ENCODE measurements around the gene TNRC6B.
"Not testable (repeated sequence)": the region's sequence is repeated elsewhere in the genome, so short reads cannot be mapped to it uniquely, and the experiment has no call there.

The TNRC6B gene

DNA sequence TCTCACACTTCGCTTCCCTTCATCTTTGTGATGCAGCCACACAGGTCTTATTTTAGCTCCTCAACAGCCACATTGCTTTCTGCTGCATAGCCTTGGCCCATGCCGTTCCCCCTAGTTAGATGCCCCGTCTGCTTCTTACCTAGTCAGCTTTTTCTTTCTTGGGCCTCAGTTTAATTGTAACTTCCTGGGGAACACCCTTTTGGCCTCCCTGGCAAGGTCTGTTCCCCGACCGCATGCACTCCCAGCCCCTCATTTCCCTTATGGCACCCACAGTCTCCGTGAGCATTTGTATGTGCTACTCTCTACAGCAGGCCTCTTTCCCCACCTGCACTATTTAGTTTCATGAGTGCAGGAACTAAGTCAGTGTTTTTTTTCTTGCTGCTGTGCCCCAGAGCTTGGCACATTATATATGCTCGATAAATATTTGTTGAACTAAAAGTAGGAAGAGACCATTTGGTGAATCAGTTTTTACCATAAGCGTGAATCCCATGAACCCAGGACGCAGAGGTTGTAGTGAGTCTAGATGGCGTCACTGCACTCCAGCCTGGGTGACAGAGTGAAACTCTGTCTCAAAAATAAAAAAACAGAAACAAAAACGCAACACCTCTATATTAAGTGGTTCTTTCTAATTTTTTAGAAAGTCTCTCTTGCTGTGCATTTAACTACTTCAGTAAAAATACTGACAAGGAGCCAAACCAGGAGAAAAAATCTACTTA, 38.5 kb downstream of the TNRC6B start:
- DNase-seq: no peak

DNA sequence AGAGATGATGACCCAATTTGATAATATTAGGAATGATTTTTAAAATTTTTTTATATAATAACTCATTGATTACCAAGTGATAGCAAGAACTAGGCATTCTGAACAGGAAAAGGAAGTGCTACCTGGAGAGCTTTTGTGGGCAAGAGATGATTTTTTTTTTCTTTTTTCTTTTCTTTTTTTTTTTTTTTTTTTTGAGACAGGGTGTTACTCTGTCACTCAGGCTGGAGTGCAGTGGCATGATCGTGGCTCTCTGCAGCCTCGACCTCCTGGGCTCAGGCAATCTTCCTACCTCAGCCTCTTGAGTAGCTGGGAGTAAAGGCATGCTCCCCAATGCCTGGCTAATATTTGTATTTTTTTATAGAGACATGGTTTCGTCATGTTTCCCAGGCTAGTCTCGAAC, 40.4 kb downstream of the TNRC6B start:
- DNase-seq: no peak

DNA sequence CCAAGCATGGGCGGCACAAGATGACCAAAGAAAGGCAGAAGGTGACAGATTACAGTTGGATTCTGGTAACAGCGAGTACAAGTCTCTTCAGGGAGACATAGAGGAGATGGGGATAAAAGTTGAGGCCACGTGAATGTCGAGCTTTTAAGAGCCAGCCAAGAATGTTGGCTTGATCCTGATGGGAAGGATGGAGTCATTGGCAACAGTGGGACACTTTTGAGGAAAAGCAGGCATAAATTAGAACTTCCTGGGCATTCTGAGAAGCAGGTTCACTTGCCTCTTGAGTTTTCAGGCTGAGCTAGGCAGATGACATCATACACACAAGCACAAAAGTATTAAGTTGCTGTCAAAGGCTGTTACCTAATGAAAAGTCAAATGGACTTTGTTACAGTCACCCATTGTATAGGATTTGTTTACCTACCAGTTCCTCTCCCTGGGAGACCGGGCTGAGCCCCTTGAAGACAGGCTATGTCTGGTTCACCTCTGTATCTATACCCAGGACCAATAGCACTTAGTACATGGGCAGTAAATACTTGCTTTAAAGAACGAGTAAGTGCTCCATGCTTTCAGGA, 41.1 kb downstream of the TNRC6B start:
- DNase-seq: no peak

DNA sequence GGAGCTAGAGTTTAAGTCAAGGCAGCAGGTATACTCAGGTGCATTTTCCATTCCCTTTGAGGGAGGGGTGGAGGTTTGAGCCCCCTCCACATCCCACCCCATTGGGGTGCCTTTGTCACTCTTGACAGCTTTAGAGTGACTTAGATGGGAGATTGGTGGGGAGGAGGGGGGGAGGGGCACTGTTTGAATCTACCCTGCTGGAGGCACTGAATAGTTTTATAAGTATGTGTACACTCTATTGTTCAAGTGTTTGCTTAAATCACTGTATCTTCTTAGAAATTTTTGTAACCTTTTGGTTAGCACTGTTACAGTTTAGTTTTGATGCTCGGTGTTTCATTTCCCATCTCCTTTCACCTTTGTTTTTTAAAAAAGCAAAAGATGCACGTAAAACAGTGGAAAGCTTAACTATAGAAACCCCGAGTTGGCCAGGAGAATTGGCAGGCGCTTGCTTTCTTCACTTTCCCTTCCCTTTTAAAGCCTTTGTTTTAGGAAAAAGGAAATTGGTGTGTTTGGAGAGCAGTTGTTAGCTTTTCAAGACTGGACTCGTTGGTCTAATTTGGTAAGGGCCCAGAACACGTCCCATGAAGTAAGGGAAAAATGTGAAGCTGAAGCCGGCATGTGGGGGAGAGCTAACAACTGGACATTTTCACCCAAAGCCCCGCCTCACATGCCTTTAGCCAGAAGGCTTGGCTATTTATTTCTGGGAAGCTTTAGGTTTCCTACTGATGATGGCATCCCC, 42.8 kb downstream of the TNRC6B start:
- DNase-seq: no peak

DNA sequence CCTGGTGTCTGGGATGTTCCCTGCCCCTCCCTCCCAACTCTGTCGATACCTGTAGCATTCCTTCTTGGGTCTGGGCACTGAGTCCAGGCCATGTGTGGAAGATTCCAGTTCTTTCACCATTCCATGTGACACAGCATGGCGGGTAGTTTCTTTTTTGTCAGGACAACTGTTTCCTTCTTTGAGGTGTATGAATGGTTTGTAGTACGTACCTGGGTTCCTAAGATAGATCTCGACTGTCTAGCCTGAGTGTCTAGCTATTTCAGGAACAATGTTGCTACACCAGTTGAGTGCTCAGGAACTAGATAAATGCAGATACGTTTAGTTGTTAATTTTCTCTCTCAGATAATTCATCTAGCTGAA, 43.3 kb downstream of the TNRC6B start:
- no peak for DNase-seq

DNA sequence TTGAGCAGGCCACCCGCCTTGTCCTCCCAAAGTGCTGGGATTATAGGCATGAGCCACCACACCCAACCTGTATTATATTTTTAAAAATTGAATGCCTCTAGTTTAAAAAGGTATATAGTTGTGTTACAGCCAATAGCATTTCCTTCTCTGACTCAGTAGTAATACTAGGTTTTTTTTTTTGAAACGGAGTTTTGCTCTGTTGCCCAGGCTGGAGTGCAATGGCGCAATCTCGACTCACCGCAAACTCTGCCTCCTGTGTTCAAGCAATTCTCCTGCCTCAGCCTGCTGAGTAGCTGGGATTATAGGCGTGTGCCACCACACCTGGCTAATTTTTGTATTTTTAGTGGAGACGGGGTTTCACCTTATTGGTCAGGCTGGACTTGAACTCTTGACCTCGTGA, 45.3 kb downstream of the TNRC6B start:
- DNase-seq: not testable (repeated sequence)

DNA sequence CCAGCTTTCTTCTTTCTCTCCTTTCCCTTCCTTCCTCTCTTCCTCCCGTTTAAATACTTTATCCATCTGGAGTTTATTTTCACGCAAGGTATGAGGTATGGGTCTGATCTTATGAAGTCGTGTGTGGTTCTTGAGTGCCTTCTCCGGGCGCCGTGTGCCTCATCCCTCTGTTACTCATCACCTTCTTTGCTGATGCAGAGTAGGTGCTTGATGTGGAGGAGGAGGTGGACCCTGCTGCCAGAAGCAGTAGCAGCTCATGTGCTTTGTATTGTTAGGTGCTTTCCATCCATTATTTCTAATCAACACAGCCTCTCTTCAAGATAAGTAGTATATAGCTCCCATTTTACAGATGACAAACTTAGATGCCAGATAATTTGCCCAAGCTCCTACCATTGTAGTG, 47.0 kb downstream of the TNRC6B start:
- no peak for DNase-seq

DNA sequence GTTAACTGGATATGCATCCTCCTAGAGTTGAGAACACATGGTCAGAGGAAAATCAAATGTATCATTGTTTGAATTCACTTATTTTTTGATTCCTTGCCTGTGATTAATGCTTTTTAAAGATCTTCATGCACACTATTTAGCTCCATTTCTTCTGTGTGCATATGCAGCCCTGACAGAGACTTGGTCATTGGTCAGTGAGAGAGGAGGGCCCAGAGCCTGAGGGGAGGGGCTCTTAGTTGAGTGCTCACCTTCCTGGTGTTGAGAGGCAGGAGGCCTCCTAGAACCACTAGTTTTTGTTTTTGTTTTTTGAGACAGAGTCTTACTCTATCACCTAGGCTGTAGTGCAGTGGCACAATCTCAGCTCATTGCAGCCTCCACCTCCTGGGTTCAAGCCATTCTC, 48.9 kb downstream of the TNRC6B start:
- DNase-seq: no peak

DNA sequence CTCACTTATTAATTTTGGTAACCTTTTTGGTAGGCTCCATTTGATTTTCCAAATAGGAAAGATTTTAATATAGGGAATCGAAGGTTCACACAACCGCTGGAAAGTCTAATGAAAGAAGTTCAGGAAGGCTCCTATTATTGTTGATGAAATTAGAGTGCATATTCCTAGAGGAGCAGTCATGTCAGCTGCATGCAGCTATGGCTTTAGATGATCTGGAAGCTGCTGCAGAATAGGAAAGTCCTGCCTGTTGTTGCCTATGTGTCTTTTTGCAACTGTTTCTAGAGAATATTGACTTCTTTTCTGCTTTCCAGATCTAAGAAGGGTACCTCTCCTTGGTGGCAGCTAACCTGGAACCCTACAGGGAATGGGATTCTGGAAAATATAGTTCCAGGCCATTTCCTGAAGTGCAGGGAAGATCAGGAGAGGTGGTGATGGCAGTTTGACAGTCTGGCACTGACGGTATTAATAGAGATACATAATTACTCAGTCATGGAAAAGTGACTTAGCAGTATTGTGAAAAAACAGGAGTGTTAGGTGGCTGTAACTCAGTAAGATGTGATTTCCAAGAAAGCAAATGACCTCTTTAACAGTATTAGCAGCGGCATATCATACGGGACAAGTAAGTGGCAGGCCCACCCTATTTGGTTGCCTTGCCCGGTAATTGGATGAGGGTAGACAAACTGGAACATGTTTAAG, 54.0 kb downstream of the TNRC6B start:
- peak; percentile 64 for DNase-seq

DNA sequence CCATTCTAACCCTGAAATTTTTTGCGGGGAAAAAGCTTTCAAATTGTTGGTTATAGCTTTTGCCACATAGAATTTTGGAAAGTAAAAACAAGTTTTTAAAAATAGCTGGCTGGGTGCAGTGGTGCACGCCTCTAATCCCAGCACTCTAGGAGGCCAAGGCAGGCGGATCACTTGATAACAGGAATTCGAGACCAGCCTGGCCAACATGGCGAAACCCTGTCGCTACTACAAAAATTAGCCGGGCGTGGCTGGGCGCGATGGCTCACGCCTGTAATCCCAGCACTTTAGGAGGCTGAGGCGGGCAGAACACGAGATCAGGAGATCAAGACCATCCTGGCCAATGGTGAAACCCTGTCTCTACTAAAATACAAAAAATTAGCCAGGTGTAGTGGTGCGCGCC, 54.9 kb downstream of the TNRC6B start:
- DNase-seq: no peak

DNA sequence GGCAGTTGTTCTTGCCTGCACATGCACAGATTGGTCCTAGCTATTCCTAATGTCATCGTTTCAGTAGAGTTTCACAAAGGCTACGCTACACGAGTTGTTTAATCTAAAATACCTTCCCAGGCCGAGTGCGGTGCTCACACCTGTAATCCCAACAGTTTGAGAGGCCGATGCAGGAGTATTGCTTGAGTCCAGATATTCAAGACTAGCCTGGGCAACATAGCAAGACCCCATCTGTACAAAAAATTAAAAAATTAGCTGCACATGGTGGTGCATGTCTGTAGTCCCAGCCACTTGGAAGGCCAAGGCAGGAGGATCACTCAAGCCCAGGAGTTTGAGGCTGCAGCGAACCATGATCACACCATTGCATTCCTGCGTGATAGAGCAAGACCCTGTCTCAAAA, 56.2 kb downstream of the TNRC6B start:
- DNase-seq: no peak

DNA sequence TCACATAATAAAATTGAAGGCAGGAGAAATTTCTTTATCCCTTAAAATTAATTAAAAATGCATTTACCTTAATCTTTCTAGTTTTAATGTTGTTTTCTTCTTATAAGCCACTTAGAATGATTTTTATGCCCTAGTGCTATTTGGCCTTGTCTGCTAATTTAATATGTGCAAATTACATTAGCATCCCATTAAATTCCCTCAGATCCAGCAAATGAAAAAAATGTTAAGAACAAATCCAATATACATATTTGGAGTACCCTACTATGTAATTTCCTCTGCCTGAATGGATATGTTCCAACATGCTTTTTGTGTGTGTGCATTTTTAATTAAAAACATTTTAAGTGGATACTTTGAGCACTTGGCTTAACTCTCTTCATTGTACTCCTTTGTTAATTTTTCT, 56.9 kb downstream of the TNRC6B start:
- DNase-seq: no peak

DNA sequence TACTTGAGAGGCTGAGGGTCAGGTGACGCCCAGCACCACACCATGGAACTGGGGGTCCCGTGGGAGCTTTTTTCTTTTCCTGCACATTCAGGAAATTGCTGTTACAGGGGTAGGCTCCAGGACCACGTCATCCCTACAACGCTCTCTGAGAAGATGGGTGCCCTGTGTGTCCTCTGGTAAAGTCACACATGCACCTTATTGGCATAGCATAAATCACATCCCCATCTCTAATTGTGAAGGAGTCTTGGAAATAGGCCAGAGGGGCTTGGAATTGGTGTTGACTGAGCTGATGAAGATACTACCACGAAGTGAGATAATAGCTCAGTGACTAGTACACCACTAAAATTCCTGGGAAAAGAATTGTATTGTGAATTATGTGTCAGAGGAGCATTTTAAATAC, 57.6 kb downstream of the TNRC6B start:
- no peak for DNase-seq

DNA sequence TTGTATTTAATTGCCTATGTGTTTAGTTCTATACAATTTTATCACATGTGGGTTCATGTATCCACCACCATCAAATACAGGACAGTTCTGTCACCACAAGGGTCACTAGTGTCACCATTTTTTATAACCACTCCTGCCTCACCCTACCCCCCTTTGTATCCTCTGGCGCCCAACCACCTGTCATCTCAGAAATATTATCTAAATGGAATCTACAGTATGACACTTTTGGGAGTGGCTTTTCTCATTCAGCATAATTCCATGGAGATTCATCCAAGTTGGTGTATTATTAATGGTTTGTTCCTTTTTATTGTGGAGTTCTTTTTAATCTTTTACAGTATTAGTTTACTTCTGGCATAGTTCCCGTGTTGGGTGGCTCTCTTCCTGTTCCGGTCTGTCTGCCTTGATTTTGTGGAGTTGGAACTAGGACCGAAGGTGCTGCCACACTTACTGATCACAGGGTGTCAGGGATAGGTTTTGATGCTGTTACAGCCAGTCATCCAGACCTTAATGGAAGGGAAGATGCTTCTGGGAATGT, 58.5 kb downstream of the TNRC6B start:
- DNase-seq: no peak

DNA sequence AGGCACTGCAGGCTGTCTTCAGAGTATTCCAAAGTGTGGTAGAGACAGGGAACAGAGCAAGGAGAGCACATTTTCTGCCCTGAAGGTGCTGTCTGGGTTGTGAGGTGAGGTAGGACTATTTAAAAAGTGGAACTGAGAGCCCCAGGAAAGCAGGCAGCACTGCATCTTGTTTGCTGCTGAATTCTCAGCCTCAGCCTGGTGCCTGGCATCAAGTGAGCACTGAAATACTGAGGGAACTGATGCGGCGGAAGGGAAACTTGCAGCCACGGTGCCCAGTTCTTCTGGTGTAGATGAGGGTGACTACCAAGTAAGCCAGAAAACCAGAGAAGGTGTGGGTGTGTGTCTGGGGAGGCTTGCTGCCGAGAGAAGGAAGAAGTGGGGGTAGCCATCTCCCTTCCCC, 59.5 kb downstream of the TNRC6B start:
- DNase-seq: no peak

DNA sequence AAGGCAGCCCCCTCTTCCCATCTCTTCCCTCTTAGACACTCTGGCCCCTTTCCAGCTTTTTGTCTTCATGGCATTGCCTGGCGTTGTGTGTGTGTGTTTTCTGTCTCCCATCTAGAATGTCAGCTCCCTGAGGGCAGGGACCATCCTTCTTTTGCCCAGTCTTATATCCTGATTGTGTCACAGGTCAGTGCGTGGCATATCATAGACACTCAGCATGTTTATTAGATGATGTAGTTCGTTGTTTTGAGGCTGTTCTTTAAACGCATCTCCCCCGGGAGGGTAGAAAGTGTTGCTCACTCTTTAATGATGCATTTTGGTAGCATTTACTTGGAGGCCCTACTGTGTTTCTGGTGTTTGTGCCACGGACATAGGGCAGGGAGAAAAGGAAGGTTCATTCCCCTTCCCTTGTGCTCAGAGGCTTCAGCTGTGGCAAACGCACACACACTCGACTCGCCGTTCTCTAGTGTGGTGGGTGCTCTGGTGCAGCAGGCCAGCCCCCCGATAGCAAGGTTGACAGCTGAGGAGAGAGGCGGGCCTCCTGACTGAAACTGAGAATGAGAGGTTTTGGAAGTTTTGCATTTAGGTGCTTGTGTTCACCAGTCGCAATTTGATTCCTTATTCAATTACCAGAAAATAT, 60.2 kb downstream of the TNRC6B start:
- no peak for DNase-seq

DNA sequence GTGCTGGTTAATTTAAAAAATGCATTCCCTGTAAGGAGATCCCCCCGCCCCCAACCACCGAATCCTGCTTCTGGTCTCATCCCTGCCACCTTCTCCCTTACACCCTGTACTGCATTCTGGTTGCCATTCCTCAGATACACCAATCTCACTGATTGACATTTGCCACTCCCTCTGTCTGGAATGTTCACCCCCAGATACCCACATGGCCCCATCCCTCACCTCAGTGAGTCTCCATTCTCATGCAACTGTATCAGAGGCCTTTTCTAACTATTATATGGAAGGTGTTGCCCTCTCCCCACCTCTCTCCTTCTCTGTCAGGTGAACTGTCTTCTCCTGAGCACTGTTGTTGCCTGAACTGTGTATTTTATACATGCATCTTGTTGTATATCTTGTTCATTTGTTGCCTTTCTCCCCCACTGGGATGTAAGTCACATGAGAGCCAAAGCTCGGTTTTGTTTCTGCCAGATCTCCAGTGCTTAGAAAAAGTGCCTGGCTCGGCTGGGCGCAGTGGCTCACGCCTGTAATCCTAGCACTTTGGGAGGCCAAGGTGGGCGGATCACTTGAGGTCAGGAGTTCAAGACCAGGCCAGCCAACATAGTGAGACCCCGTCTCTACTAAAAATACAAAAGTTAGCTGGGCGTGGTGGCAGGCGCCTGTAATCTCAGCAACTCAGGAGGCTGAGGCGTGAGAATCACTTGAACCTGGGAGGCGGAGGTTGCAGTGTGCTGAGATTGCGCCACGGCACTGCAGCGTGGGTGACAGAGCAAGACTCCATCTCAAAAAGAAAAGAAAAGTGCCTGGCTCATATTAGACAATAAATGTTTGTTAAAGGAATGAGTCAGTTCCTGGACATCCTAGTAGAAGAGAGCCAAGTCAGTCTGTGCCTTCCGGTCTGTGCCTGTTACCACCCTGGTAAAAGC, 61.0 kb downstream of the TNRC6B start:
- no peak for DNase-seq

DNA sequence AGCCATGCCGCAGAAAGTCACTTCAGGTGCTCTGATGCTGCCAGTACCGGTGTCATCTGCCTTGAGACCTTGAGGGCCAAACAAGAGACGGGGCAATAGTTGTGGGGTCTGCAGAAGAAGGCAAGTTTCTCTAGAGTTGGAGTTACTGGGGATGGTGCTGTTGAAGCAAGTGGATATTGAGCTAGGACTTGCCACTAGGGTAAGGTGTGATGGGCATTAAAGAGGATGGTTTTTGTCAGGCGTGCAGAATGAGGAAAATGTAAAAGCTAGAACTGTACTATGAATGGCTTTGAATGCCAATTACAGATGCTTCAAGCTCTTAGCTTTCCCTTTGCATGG, 61.6 kb downstream of the TNRC6B start:
- DNase-seq: no peak

DNA sequence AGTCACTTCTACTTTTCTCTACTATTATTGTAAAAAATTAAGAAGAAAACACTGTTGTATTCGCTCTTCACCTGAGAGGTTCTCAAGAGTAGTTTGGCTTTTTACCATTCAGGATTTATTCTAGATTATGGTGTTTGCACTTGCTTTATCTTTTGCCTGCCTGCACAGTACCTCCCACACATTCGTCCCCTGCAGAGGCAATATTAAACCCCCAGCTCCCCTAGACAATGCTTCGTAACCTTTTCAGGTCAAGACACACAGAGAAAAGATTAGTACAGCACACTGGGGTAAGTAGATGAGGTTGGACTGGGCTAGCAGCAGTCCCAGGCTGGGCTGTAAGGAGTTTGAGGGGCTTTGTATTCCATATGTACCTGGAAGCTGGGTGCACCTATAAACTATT, 62.4 kb downstream of the TNRC6B start:
- no peak for DNase-seq

DNA sequence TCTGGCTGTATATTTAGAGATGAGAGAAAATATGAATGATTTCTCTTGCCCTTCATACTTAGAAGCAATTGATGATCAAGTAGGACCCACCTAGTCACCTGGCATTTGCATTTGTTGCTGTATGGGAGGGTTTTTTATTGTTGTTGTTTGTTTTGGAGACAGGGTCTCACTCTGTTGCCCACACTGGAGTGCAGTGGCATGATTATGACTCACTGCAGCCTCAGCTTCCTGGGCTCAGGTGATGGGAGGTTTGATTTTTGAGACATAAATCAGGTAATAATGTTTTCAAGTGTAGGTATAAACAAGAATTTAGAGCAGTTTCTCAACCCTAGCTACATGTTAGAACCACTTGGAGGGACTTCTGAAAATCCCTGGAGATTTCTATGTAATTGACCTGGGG, 63.0 kb downstream of the TNRC6B start:
- DNase-seq: no peak

DNA sequence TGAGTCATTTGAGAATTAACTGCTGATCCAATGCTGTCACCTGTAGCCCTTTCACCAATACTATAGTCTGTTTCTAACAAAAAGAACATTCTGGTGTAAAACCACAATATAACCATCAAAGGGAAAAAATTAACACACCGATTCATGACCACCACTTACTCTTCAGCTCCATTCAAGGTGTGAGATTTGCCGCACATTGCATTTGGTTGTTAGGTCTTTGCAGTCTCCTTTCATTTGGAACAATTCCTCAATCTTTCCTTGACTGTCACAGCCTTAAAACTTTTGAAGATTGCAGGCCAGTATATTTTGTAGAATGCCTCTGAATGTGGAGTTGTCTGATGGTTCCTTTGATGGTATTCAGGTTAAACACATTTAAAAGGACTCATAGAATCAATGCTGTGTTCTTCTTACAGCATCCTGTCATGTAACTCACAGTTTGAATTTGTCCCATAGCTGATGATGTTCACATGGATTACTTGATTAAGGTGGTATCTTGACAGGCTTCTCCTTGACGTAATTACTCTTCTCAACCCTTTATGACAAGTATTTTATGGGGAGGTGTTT, 63.6 kb downstream of the TNRC6B start:
- DNase-seq: no peak

DNA sequence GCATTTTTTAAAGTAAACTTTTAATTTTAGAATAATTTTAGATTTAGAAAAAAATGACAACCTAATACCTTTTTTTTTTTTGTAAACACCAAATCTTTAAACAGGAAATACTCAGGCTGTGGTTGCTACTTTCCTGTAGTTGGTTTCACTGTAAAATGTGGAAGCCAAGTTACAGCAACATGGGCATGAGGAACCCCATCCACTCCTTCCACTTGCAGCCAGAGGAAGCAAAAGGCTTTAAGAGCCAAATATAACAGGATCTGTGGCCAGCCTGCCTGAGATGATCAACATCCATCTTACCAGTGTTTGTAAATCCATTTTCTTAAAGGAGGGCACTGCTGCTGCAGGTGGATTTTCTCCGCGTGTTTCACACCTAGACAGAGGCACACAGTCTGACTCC, 66.2 kb downstream of the TNRC6B start:
- DNase-seq: no peak
